Stimulated activated CD4-positive, alpha-beta T cell treated with anti-CD3 and anti-CD28 coated beads, Interleukin-2, amount 100 ng/mL, for 24 hours (primary cell): Measurements from ENCODE around the gene MAPK11.
A peak's percentile ranks its signal among the peaks of the same experiment; 100 is the strongest.

Source experiments
- DNase-seq, 2 donors: peaks; one replicate each; pipeline ENCODE4 v3.0.0-alpha.2; 2020

Gene MAPK11

DNA sequence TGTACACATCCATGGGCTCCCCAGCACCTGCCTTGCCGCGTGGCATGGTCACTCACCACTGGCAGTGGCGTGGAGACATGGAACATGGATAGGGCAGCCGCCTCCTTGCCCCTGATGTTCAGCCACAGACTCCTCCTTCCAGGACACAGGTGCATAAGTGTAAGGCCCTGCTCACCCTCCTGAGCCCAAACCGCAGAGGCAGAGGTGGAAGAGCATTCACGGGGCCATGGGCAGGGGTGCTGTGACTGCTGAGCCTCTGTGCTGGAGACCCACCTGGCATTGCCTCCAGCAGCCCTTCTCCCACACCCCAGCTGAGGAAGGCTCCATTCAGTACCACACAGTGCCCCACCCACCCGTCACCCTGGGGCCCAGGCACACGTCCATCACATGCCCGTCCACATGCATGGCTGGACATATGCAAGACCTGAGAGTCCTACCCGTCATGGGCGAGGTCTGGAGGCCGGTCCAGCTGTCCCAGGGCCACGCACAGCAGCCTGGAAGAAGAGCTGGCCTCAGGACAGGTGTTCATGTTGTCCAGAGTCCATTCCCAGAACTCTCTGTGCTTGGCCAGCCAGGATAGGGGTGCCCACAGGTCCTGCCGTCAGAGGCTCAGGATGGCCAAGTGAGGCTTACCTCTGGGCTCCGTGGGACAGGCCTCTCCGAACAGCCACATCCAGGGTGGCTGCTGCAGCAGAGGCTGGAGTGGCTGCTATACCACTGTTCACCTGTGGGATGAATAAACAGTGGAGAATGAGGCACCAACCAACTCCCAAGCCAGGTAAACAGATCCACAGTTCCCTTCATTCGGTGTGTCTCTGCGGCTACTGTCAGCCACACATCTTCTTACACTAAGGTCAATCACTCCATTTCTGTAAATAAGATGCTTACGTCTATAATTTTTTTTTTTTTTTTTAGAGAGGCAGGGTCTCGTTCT is 23.7 kb downstream of the MAPK11 start:
- no peak for DNase-seq

DNA sequence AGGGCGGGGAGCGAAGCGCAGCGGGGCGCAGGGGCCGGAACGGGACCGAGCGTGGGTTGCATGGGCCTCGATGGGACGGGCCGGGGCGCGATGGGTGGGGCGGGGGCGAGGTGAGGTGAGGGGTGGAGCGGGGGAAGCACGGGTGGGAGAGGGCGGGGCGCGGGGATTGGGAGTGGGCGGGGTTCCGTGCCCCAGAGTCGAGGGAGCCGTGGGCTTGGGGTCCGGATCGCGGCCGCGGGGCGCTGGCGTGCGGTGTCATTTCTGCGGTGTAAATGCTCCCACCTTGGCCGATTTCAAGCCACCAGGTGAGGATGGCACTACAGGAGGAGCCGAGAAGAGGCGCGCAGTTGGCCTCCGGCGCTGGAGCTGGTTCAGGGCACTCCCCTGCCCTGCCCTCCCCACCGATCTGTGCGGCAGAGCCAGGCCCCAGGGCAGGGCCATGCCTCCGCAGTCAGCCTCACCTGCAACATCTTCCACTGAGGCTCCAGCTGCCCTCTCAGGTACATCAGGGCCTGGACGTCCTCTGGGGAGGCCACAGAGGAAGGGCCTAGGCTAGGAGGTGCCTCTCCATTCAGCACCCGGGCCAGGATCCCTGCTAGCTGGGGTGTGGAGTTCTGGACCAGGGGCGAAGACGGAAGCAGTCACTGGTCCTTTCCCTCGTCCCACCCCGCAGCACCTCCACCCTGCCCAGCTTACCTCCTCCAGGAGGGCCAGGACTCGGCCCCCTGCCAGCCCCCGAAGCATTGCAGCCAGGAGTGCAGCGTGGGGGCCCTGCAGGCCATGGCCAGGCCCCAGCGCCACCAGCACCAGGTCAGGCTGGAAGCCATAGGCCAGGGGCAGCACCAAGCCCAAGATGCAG is 24.7 kb downstream of the MAPK11 start:
- no peak for DNase-seq

DNA sequence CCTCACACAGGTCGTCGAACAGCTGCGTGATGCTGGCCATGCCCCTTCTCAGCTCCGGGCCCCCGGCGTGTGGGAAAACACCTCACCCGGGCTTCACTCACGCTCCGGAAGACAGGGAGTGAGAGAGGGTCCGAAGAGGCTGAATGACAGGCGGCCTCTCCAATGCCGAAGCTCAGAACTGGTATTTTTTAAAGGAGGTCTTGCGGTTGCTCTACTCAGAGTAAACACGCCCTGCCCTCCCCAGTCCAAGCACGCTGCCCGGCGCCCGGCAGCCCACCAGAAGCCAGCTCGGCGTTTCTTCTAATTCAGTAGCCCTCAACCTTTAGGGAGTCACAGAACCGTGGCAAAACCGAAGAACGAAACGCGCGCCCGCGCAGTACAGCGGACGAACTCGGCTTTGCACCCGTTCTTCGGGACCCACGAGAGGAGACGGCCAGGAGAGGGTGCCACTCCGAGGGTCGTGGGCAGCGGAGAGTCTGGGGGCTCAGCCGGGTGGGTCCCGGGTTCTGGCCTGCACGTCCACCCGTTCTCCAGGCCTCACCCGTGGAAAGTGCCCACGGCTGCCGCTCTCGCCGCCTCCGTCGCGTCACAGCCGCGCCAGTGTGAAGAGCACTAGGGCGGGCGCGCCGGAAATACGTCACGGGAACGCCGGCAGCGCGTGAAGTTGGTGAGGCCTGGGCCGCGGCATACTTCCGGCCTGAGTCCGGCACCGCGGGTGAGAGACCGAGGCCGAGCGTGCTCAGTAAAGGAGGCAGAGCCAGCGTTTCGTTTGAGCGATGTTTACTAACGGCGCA is 25.6 kb downstream of the MAPK11 start, which contains the start of gene TUBGCP6:
Gene TUBGCP6, minus strand, starts transcription at position 604 of the 794 bp plus-strand sequence. Its CDS starts 564 bp downstream, at position 40.
- DNase-seq: peak; percentile 93 to 95

DNA sequence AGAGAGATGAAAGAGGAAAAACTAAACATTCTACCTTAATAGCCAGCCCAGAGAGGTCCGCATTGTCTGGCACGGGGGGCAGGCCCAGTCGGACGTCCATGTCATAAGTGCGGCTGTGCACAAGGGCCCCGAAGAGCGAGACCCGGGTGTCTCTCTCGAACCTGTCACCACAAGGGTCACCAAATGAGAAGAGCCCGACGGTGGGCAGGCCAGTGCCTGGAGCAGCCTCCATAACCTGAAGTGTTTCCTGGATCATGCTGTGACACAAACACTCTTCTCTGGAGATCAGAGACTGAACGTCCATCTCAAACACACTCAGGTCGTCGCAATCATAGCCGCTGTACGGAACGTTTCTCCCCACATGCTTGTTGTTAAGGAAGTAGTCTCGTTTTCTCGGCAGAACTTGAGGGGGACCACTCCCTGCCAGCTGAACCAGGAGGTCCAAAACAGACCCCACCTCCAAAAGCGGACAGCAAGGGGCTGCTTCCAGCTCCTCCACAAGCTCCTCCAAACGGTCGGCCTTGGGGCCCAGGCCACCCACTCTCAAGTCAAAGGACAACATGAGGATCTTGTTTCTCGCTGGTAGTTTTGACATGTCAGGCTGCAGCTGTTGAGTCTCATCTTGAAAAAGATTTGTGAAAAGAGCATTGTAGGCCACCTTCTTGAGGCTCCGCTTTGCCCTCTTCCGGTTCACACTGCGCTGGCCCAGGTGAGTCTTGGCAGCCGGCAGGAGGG is 26.3 kb downstream of the MAPK11 start:
- no peak for DNase-seq

DNA sequence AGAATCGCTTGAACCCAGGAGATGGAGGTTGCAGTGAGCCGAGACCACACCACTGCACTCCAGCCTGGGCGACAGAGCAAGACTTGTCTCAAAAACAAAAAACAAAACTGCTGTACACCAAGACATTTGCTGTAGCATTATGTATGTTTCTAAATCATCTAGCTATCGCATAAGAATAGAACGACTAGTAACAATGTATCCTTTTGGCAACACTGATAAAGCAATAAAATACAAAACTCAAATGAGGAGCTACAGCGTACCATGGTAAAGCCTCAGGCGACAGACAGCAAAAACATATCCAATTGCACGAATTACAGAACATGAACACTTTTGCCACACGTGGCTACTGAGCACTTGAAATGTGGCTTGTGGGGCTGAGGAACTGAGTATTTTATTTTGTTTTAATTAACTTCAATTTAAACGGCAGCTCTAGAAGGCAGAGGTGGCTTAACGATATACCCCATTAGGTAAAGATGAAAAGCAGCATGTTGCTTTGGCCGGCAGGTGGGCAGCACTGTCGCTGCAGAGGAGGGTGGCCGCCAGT is 27.7 kb downstream of the MAPK11 start:
- DNase-seq: no peak

DNA sequence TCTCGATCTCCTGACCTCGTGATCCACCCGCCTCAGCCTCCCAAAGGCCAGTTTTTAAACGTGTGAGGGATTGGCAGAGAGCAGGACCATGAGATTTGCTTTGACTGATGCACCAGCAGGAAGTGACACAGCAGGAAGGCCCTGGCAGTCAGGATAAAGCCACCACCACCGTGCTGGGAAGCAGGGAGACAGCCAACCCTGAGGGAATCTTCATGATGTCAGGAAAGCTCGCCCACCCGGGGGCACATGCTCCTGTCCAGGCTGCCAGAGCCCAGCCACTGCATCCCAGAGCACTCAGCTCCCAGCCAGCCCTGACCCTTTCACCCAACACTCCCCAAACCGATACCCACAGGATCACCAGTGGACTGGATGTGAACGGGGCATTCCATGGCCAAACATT is 31.4 kb downstream of the MAPK11 start:
- DNase-seq: no peak

DNA sequence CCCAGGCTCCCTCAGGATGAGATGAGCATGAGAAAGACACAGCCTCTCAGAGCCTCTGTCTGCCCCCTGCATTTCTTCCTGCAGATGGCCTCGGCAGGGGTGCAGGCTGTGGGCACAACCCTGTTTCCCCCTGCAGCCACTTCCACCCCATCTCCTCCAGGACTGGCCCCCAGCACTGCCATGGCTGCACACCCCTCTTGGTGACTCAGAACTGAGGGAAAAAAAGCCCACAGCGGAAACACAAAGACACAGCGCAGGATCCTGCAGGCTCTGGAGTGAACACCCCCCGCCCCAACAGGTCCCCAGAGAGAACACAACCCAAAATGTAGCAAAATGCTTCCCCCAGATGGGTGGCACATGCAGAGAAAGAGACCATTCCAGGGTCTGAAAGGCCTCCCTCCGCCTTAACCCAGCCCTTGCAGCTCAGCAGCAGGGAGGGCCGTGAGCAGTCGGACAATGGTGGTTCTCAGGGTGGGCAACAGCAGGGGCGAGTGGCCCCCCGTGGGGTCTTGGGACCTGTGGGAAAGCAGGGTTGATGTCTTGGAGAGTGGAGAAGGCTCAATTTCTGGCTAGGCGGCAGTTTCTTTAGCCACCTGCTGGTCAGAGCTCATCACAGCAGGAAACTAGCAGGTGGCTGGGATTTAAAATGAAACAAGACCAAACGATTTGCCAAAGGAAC is 33.3 kb downstream of the MAPK11 start:
- DNase-seq: no peak

DNA sequence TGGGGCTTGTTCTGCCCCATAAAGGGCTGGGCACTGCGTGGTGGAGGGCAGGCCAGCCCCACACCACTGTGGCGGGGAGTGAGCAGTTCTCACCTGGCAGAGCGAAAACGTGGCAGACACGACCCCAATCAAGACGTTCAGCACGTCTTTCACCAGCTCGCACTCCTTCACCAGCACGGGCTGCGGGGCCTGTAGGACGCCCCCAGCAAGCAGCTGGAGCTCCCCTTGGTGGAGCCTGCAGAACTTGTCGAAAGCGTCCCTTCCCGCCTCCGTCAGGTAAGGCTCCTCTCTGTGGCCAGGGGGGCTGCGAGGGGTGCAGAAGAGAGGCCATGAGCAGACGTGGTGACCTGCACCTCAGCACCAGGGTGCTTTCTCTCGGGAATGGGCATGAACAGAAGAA is 37.0 kb downstream of the MAPK11 start:
- DNase-seq: no peak

DNA sequence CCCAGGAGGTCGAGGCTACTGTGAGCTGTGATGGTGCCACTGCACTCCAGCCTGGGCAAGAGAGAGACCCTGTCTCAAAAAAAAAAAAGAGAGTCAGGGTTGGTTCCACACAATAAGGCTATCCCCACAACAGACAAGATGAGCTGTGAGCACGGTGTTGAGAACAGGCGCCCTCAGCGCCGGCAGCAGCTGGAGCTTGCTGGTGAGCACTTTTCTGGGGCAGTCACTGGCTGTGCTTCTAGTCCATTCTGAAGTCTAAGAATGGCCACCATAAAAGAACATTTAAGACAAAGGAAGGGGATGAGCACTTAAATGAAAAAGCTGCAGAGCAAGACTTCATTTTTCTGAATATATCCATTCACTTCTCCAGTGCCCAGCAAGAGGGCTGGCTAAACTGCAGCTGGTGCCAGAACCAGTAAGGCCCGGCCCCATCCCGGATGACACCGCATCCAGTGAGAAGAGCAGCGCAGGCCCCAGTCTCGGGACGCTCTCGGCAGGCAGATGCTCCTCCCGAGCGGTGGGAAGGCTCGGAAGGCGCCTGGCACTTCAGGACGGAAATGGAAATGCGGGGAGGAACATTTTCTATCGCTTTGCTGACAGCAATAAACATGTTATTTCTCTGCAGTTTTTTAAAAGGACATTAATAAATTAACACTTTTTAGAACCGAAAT is 37.6 kb downstream of the MAPK11 start:
- DNase-seq: no peak

DNA sequence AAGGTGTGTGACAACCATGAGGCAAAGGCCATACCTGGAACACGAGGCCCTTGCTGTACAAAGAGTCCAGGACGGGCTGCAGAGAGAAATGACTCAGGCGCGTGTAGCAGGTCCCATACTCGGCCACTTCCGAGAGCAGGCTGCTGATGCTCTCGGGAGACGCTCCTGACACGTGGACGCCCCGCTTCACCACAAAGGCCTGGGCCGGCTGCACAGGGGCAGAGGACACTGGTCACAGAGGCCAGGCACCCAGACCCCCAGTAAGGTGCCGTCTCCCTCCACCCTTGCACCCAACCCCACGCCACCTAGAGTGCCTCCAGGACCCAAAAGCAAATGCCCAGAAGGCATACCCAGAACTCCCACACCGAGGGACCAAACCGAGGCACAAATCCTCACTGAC is 40.8 kb downstream of the MAPK11 start:
- DNase-seq: no peak

DNA sequence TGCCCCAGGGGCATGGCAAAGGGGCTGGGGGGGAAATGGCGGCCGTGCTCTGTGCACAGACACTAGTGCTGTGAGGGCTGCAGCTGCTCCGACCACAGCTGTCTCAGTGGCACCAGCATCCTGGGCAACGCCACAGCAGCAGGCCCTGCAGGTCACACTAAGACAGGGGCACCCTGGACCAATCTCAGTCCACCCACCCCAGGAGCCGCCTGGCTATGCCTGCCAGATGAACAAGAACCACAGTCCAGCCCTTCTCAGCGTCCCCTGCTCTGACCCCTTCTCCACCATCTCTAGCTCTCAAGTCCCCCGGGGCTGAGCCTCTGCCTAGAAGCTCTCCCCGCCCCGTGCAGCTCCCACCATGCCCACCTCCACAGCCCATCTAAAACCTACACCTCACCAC is 41.8 kb downstream of the MAPK11 start:
- DNase-seq: no peak

DNA sequence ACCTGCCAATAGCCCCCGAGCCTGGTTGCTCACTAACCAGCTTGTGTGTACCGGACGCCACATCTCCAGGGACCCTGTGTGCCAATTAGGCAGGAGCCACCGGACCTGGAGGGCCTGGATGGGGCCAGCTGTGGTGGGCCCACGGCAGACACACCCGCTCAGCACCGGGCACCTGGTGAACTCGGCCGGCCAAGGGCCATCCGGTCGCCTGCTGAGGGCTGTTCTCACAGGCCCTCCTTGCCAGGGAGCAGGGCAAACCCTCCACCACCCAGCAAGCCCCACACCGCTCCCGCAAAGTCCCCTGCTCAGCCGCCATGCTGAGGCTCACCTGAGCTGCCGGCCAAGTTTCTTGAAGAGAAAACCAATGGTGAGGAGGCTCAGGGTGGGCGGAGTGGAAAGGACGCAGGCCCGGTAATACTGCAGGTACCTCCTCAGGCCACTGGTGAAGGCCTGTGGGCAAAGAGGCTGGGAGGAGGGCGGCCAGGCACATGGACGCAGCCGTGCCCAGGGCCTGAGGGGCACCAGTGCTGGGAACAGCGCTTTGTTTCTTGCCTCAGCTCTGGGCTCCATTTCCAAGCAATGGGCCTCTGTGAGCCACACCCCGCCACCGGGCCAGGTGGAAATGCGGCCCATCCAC is 42.5 kb downstream of the MAPK11 start:
- no peak for DNase-seq

DNA sequence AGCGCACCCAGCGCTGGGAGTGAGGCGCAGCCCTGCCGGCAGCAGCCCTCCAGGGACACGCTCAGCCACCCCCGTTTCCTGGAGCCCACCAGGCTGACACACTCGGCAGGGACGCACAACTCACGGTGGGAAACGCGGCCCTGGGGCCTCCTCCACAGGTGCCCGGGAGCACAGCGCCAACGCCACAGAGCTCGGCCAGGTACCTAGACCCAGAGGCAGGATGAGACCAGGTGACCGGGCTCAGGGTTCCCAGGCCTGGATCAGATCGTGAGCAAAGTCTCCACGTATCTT is 43.4 kb downstream of the MAPK11 start:
- DNase-seq: no peak

DNA sequence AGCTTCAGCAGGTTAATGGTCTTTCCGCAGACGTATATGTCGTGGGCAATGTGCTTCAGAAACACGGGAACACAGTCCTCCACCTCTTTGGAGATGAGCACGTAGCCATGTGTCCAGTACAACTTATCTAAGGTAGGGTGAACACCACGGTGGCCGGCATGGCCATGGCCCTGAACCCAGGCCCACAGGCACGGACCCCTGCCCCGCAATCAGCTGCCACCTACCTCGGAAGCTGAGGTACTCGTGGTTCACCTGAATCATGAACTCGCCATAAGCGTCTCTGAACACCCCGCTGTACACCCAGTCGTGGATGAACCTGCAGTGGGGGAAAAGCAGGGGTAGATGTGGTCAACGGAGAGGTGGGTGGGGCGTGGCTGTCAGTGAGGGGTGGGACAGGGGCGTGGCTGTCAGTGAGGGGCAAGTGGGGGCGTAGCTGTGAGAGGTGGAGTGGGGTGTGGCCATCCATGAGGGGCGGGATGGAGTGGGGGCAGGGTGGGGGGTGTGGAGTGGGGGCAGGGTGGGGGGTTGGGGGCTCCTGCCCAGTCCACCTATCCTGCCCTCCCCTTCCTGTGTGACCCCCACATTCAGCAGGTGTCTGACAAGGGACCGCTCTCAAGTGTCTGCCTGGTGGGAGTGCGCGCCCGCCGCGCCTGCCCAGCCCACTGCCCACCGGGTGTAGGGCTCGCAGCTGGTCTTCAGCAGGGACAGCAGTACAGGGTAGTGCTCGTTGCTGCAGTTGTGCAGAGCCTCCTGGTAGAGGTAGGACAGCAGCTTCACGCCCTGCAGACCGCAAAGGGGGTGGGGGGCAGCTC is 43.9 kb downstream of the MAPK11 start:
- DNase-seq: no peak

DNA sequence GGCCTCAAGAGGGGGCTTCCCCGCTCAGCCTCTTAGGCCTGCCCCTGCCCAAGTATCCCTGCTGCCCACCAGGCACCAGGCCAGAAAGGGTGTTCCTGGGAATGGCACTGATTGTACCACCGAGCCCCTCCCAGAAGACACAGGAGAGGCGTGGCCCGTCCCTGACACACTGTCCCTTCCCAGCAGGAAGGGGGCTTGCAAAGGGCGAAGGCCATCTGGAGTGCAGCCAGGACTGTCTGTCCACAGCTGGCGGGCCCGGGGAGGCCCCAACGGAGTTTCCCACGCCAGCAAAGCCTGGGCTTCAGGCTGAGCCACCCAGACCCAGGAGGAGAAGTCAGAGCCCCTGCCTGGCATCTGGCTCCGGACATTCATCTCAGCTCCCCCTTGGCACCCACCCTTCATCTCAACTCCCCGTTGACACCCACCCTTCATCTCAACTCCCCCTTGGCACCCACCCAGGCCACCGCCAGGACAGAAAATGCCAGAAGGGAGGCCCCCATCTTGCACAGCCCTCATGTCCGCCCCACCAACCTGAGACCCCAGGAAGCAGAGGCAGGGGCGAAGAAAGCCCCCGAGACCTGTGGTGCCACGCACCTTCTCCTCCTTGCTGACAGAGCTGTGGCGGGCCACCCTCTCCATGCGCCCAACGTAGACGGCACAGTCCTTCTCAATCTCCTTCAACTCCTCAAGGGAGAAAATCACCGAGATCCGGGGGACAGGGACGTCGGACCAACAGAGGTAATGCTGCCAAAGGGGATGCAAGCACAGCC is 44.8 kb downstream of the MAPK11 start:
- DNase-seq: no peak

DNA sequence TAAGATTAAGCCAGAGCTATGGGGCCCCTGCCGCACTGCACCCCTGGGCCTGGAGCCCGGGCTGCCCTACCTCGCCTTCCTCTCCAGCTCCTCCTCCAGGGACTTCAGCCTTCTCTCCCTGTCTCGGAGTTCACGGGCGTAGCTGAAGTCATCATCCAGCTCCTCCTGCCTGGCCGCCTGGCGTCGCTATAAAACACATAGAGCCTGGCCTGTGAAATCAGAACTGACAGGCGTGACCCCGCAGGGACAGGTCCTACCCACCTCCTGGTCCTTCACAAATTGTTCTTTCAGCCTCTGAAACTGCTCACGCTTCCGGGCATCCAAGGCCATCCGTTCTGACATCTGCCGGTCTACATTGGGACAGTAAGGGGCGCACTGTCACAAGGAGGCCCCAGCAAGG is 46.1 kb downstream of the MAPK11 start:
- no peak for DNase-seq

DNA sequence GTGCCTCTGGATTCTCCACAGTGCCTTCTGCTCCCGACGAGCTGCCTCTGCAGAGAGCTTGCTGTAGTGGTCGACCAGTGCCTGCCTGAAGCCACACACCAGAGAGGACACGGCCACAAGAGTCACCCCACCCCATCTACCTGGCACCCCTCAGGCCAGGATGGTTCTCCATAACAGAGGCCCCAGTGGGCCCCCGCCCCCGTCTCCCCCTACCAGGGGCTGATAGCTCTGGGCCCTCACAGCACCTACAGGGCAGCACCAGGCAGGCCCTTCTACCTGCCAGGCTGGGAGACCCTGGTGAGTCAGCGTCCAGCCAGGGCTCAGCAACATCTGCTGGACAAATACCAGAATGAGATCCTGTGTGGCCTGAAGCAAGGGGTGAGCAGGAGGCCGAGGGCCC is 47.7 kb downstream of the MAPK11 start:
- no peak for DNase-seq

DNA sequence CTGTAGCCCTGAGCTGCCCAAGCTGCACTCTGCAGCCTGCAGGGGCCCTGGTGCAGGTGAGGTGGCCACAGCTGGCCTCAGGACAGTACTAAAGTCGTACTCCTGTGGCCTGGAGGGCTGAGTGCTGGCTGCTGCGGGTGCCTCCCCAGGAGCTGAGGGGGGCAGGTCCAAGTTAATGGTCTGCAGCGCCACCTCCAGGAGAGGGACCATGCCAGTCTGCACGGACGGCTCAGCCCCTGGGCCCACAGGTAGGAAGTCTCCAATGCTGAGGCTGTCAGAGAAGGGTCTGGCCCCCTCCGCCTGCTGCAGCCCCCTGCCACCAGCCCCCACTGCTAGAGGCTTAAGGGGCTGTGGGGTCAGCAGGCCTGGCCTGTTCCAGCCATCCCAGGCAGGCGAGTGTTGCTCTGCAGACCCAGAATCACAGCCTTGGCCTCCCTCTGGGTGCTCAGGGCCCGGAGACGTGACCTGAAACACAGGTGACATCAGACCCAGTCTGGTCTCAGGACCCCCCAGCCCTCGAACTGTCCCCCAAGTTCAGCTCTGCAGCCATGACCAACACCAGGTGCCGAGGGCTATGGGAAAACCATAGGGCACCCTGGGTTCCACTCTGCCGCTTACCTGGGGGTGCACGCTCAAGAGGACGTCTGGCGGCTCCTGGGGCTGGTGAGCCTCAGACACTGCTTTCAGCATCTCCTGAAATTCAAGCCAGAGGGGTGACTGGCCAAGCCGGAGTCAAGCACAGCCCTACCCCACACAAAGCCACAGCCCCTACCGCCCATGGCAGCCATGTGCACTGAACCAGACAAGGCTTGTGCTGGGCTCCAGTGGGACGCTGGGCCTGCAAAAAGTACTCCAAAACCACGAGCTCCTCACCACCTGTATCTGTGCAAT is 48.5 kb downstream of the MAPK11 start:
- no peak for DNase-seq
